Measurements from ENCODE around the gene C1QTNF1. TPM values are rescaled to one million over a fixed set of nuclear protein-coding genes. Genes with fewer than 3 reads are reported as not detected.

The C1QTNF1 gene
- total and polyA plus RNA-seq, 8 donors = 5.3 to 31.2 (median 8.4) TPM

GRCh38 chr17:79045001-79045729 lies 21.2 kb downstream of the C1QTNF1 start:
- FAIRE-seq (no peak), DNase-seq (peak in 1 of 6 donors; percentile 49), ATAC-seq (no peak)
- H3K4me3 ChIP-seq = no peak overlapping the region
- intact Hi-C loops (cut with DNase I) = no loop called here
- H3K27ac ChIP-seq = no peak overlapping the region
- no peaks in the 10 kb centered on the region for H3K9me3 ChIP-seq
- H3K36me3 ChIP-seq = no peaks in the 10 kb centered on the region
- 53 to 66% methylated on average over 15 of the region's 15 CpGs for WGBS, 2 donors
- no peaks in the 10 kb centered on the region for H3K4me1 ChIP-seq
- H3K27me3 ChIP-seq = no peaks in the 10 kb centered on the region
- no peak for TF ChIP-seq CTCF (IDR thresholded peaks at IDR 0.05)

- no peaks in the 10 kb centered on the region for H3K4me1 ChIP-seq
- H3K4me3 ChIP-seq = no peak overlapping the region
- no peak overlapping the region for H3K27ac ChIP-seq
- WGBS, 2 donors = 1 to 2% methylated on average over 11 of the region's 11 CpGs
- FAIRE-seq = no peak
- H3K36me3 ChIP-seq = no peaks in the 10 kb centered on the region
- no peaks in the 10 kb centered on the region for H3K9me3 ChIP-seq
- peak in 5 of 6 donors; percentile 49 to 91 (median 79) for DNase-seq
- intact Hi-C loops (cut with DNase I) = no loop called here
- peak; percentile 86 to 95 (median 90) for TF ChIP-seq CTCF (IDR thresholded peaks at IDR 0.05)
- peak; percentile 70 to 91 (median 88) for ATAC-seq
- no peaks in the 10 kb centered on the region for H3K27me3 ChIP-seq
Measured at GRCh38 chr17:79045842-79046196, 21.9 kb downstream of the C1QTNF1 start.

- intact Hi-C loops (cut with DNase I) = no loop called here
- Histone ChIP-seq H3K27me3 (no peaks in the 10 kb centered on the region), H3K4me3 (no peak overlapping the region), H3K4me1 (no peaks in the 10 kb centered on the region), H3K9me3 (no peaks in the 10 kb centered on the region), H3K36me3 (no peaks in the 10 kb centered on the region), H3K27ac (no peak overlapping the region)
- WGBS, 2 donors = 46 to 57% methylated on average over 25 of the region's 25 CpGs
- ATAC-seq (no peak), DNase-seq (peak in 1 of 6 donors; percentile 50), FAIRE-seq (no peak)
- no peak for TF ChIP-seq CTCF (IDR thresholded peaks at IDR 0.05)
Measured at GRCh38 chr17:79046197-79046915, 22.4 kb downstream of the C1QTNF1 start.

- FAIRE-seq (no peak), DNase-seq (peak in 1 of 6 donors; percentile 46), ATAC-seq (no peak)
- WGBS, 2 donors = 54 to 72% methylated on average over 15 of the region's 15 CpGs
- Histone ChIP-seq H3K4me3 (no peak overlapping the region), H3K9me3 (no peaks in the 10 kb centered on the region), H3K27me3 (no peaks in the 10 kb centered on the region), H3K36me3 (no peaks in the 10 kb centered on the region), H3K4me1 (no peaks in the 10 kb centered on the region), H3K27ac (no peak overlapping the region)
- no peak for TF ChIP-seq CTCF (IDR thresholded peaks at IDR 0.05)
- intact Hi-C loops (cut with DNase I) = no loop called here
Measured at GRCh38 chr17:79046916-79047280, 22.9 kb downstream of the C1QTNF1 start.
